HepG2 (cell line): ENCODE results near the gene SSPN. TPM values are rescaled to one million over a fixed set of nuclear protein-coding genes. Genes with fewer than 3 reads are reported as not detected.

ENCODE experiments used
- ATAC-seq: fragments of 200-7000 bp; cut with Tn5 transposase; 3 replicates; pipeline ENCODE4 v1.9.1; 2020; ENCODE audit warnings: mild to moderate bottlenecking, moderate library complexity
- BruUV-seq: library from RNA; stranded (reverse); fragments of 400-500 nt; replicated peaks from 2 replicates; lab custom pipeline; 2021; lab: Mats Ljungman, UMichigan
- CTCF ChIA-PET: fragments of 300-600 bp; formaldehyde crosslinking; extraction: SDS; loops from one replicate; lab custom pipeline; 2021; ENCODE audit warnings: low total read pairs, inconsistent platforms, low intra/inter-chr PET ratio; lab: Yijun Ruan, JAX
- POLR2A ChIA-PET: fragments of 350-600 bp; sonication (Branson Sonifier 250); formaldehyde crosslinking; loops from one replicate; lab custom pipeline; 2020; ENCODE audit warnings: antibody characterized with exemption, inconsistent platforms; lab: Yijun Ruan, JAX
- DNase-seq: peaks from one replicate; pipeline ENCODE4 v3.0.0-alpha.2; 2015; ENCODE audit warnings: low spot score
- FAIRE-seq: peaks from 3 replicates; lab custom pipeline; 2011; peaks lifted over from hg19 to GRCh38; lab: Jason Lieb, UNC
- H2AFZ ChIP-seq: one replicate; pipeline ENCODE4 v1.6.1; 2011; ENCODE audit warnings: low read length, inconsistent platforms
- H3K27ac ChIP-seq: fragments of 300-600 bp; 3 replicates; pipeline ENCODE4 v1.8.0; 2011; ENCODE audit warnings: mixed run types, mild to moderate bottlenecking, mixed read lengths, low read length, inconsistent platforms; ENCODE audit not compliant: insufficient read depth; ENCODE audit errors: extremely low read length
- H3K27me3 ChIP-seq, 2 experiments: fragments of 200-600 bp in 1 of 2; 2 replicates in 1 of 2; 3 replicates in 1 of 2; pipeline versions ENCODE4 v1.6.0 to v1.8.0; 2011; ENCODE audit warnings: low read length in 2 of 2, mild to moderate bottlenecking in 2 of 2, moderate library complexity in 2 of 2, inconsistent platforms in 1 of 2; ENCODE audit not compliant: insufficient read depth in 2 of 2, control insufficient read depth in 1 of 2
- H3K36me3 ChIP-seq, 2 experiments: fragments of 200-600 bp in 1 of 2; replicated peaks in 1 of 2; 2 replicates in 1 of 2; 3 replicates in 1 of 2; pipeline versions ENCODE4 v1.5.1 to v1.8.0; 2011; ENCODE audit warnings: low read length in 2 of 2, inconsistent platforms in 1 of 2; ENCODE audit not compliant: insufficient read depth in 2 of 2, control insufficient read depth in 1 of 2
- H3K4me1 ChIP-seq: 2 replicates; pipeline ENCODE4 v1.5.1; 2012; ENCODE audit warnings: low read length, inconsistent platforms; ENCODE audit not compliant: insufficient read depth
- H3K4me2 ChIP-seq: 2 replicates; pipeline ENCODE4 v1.6.0; 2011; ENCODE audit warnings: low read depth, low read length, inconsistent platforms
- H3K4me3 ChIP-seq, 3 experiments: fragments of 200-600 bp in 1 of 3; sonication (generic), shearing (Covaris generic) in 1 of 3; replicated peaks in 1 of 3; 2 replicates each; pipeline ENCODE4 v1.5.1; 2011 to 2016; ENCODE audit warnings: low read length in 3 of 3, inconsistent platforms in 2 of 3, low read depth in 2 of 3, mild to moderate bottlenecking in 2 of 3, control low read depth in 1 of 3, mixed read lengths in 1 of 3; ENCODE audit not compliant: insufficient read depth in 1 of 3
- H3K79me2 ChIP-seq: one replicate; pipeline ENCODE4 v1.6.1; 2011; ENCODE audit warnings: low read length, inconsistent platforms; ENCODE audit not compliant: insufficient read depth
- H3K9ac ChIP-seq: 2 replicates; pipeline ENCODE4 v1.6.0; 2011; ENCODE audit warnings: mild to moderate bottlenecking, low read depth, low read length, inconsistent platforms; ENCODE audit not compliant: insufficient read depth
- H3K9me3 ChIP-seq: 2 replicates; pipeline ENCODE4 v1.5.1; 2012; ENCODE audit warnings: mild to moderate bottlenecking, low read length
- H4K20me1 ChIP-seq: 2 replicates; pipeline ENCODE4 v1.6.0; 2011; ENCODE audit warnings: inconsistent platforms, mild to moderate bottlenecking, low read length, moderate library complexity; ENCODE audit not compliant: insufficient read depth
- CHD4 ChIP-seq: fragments of 200-600 bp; sonication (generic); IDR thresholded peaks from 2 replicates; pipeline ENCODE4 v1.7.0; 2017; ENCODE audit warnings: mild to moderate bottlenecking, low read length, borderline replicate concordance
- HIVEP1 ChIP-seq: sonication (generic); formaldehyde crosslinking; IDR thresholded peaks from 2 replicates; pipeline ENCODE4 v1.4.0; 2020; ENCODE audit warnings: mild to moderate bottlenecking, missing genetic modification reagents
- HOXA9 ChIP-seq: sonication (generic); formaldehyde crosslinking; IDR thresholded peaks from 2 replicates; pipeline ENCODE4 v1.8.1; 2022; ENCODE audit warnings: missing genetic modification reagents, mild to moderate bottlenecking, moderate library complexity, borderline replicate concordance
- KAT7 ChIP-seq: IDR thresholded peaks from 2 replicates; pipeline ENCODE4 v1.6.1; 2018; ENCODE audit warnings: borderline replicate concordance, missing compliant biosample characterization
- MEF2D ChIP-seq: sonication (generic); formaldehyde crosslinking; IDR thresholded peaks from 2 replicates; pipeline ENCODE4 v1.5.1; 2020; ENCODE audit warnings: mild to moderate bottlenecking, missing genetic modification reagents
- SOX5 ChIP-seq: IDR thresholded peaks from 2 replicates; pipeline ENCODE4 v1.6.1; 2016; ENCODE audit warnings: borderline replicate concordance
- ZNF30 ChIP-seq: sonication (generic); formaldehyde crosslinking; IDR thresholded peaks from 2 replicates; pipeline ENCODE4 v1.5.0; 2020; ENCODE audit warnings: mild to moderate bottlenecking, missing genetic modification reagents
- ZNF446 ChIP-seq: sonication (generic); formaldehyde crosslinking; IDR thresholded peaks from 2 replicates; pipeline ENCODE4 v1.5.0; 2020; ENCODE audit warnings: mild to moderate bottlenecking, missing genetic modification reagents
- ZNF563 ChIP-seq: sonication (generic); formaldehyde crosslinking; IDR thresholded peaks from 2 replicates; pipeline ENCODE4 v1.8.0; 2022; ENCODE audit warnings: mild to moderate bottlenecking, moderate library complexity, missing genetic modification reagents
- WGBS: methylation state at CpG from one replicate; pipeline ENCODE4 v1.1.6; 2017; ENCODE audit warnings: low lambda C conversion rate; 5-methylcytosine and 5-hydroxymethylcytosine counted together
- in situ Hi-C: cut with HindIII; loops from 2 replicates; pipeline ENCODE4 v1.10.0; 2017; ENCODE audit warnings: low pct_unique_long_range_greater_than_20kb; ENCODE audit not compliant: extremely low pct_ligation_motif_present
- intact Hi-C: fragments of 100-400 bp; cut with micrococcal nuclease; formaldehyde crosslinking; loops from one replicate; pipeline ENCODE4 v1.10.0; 2022; ENCODE audit not compliant: unreplicated experiment
- polyA plus RNA-seq, 8 experiments: library from polyadenylated mRNA; depleted of rRNA in 3 of 8; stranded (reverse) in 7 of 8; unstranded in 1 of 8; fragments of >200 nt; fragmentation: Illumina TruSeq in 4 of 8; extraction: Trizol in 4 of 8; gene quantifications; 2 replicates each; pipeline versions ENCODE4 v1.2.1 to v1.2.3, GENCODE V29; 2011 to 2016; ENCODE audit warnings: low read depth in 4 of 8, missing spikeins in 1 of 8, mixed read lengths in 1 of 8; ENCODE audit not compliant: insufficient read depth in 1 of 8
- total RNA-seq, 5 experiments: library from RNA; depleted of rRNA; stranded (reverse); fragments of >200 nt; fragmentation: Illumina TruSeq; extraction: Trizol; gene quantifications; 2 replicates each; pipeline ENCODE4 v1.2.3, GENCODE V29; 2016; ENCODE audit warnings: low read depth in 1 of 5
- TF ChIP-seq, protein P1 (sequence below): sonication (generic); formaldehyde crosslinking; IDR thresholded peaks from 2 replicates; pipeline ENCODE4 v1.4.0; 2020; ENCODE audit warnings: missing genetic modification reagents
- TF ChIP-seq, protein P2 (sequence below): sonication (generic); formaldehyde crosslinking; IDR thresholded peaks from 2 replicates; pipeline ENCODE4 v1.5.1; 2020; ENCODE audit warnings: missing genetic modification reagents, mild to moderate bottlenecking, borderline replicate concordance

Gene SSPN
- total and polyA plus RNA-seq, 2 of the 13 experiments (the other 11 are each of a cell fraction or from before 2014, with no cell fraction given) = not detected

DNA sequence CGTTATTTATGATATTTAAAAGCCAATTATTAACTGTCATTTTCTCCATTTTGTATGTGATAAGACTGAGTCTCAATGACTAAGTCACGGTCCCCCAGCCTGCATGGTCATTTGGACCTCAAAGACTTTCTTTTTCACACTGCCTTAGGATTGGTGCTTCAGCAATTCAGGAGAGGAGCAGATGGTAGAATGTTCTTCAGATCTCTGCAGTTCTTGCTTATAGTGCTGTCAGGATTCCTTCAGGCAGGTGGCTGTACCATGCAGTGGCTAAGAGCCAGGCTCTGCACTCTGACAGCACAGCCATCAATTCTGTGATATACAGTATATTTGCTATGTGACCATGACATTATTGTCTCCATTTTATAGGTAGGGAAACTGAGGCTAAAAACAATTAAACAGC, 18.7 kb downstream of the SSPN start:
- no peaks in the 10 kb centered on the region for H4K20me1 ChIP-seq
- TF ChIP-seq KAT7 = no peak
- TF ChIP-seq, protein P1, sequence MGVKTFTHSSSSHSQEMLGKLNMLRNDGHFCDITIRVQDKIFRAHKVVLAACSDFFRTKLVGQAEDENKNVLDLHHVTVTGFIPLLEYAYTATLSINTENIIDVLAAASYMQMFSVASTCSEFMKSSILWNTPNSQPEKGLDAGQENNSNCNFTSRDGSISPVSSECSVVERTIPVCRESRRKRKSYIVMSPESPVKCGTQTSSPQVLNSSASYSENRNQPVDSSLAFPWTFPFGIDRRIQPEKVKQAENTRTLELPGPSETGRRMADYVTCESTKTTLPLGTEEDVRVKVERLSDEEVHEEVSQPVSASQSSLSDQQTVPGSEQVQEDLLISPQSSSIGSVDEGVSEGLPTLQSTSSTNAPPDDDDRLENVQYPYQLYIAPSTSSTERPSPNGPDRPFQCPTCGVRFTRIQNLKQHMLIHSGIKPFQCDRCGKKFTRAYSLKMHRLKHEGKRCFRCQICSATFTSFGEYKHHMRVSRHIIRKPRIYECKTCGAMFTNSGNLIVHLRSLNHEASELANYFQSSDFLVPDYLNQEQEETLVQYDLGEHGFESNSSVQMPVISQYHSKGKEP (CRISPR knock-in tag) = no peak
- no peak for TF ChIP-seq MEF2D
- TF ChIP-seq CHD4 = no peak
- TF ChIP-seq SOX5 (CRISPR knock-in tag) = no peak
- TF ChIP-seq HIVEP1 (CRISPR knock-in tag) = no peak
- TF ChIP-seq ZNF30 = no peak
- no peak for TF ChIP-seq HOXA9 (CRISPR knock-in tag)
- TF ChIP-seq ZNF563 = no peak
- no peak for TF ChIP-seq ZNF446 (CRISPR knock-in tag)
- TF ChIP-seq, protein P2, sequence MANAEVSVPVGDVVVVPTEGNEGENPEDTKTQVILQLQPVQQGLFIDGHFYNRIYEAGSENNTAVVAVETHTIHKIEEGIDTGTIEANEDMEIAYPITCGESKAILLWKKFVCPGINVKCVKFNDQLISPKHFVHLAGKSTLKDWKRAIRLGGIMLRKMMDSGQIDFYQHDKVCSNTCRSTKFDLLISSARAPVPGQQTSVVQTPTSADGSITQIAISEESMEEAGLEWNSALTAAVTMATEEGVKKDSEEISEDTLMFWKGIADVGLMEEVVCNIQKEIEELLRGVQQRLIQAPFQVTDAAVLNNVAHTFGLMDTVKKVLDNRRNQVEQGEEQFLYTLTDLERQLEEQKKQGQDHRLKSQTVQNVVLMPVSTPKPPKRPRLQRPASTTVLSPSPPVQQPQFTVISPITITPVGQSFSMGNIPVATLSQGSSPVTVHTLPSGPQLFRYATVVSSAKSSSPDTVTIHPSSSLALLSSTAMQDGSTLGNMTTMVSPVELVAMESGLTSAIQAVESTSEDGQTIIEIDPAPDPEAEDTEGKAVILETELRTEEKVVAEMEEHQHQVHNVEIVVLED (CRISPR knock-in tag) = no peak
- no peaks in the 10 kb centered on the region for H3K4me1 ChIP-seq
- FAIRE-seq (no peak), ATAC-seq (no peak), DNase-seq (no peak)
- no peak overlapping the region for H3K4me2 ChIP-seq
- H3K4me3 ChIP-seq = no peak overlapping the region
- WGBS = 3% methylated on average over 2 of the region's 2 CpGs
- POLR2A ChIA-PET = no interaction called here
- H3K79me2 ChIP-seq = no peaks in the 10 kb centered on the region
- in situ Hi-C loops (no loop called here), intact Hi-C loops (no loop called here)
- 0 out of 5 replicates have a peak, but pooled peaks cover 0 to 3% of the 10 kb centered on the region in 2 experiments for H3K27me3 ChIP-seq
- H3K9me3 ChIP-seq = no peaks in the 10 kb centered on the region
- no peak overlapping the region for H2AFZ ChIP-seq
- H3K36me3 ChIP-seq = no peaks in the 10 kb centered on the region
- no peak overlapping the region for H3K9ac ChIP-seq
- CTCF ChIA-PET = no interaction called here
- H3K27ac ChIP-seq = no peak overlapping the region
- BruUV-seq = no TSS peak
